ENCODE measurements around the gene SEC16A.

The SEC16A gene

GRCh38 chr9:136485049-136486045, 2.5 kb upstream of the SEC16A start:
- peak; percentile 78 for DNase-seq (ENCODE audit: low spot score)

DNA sequence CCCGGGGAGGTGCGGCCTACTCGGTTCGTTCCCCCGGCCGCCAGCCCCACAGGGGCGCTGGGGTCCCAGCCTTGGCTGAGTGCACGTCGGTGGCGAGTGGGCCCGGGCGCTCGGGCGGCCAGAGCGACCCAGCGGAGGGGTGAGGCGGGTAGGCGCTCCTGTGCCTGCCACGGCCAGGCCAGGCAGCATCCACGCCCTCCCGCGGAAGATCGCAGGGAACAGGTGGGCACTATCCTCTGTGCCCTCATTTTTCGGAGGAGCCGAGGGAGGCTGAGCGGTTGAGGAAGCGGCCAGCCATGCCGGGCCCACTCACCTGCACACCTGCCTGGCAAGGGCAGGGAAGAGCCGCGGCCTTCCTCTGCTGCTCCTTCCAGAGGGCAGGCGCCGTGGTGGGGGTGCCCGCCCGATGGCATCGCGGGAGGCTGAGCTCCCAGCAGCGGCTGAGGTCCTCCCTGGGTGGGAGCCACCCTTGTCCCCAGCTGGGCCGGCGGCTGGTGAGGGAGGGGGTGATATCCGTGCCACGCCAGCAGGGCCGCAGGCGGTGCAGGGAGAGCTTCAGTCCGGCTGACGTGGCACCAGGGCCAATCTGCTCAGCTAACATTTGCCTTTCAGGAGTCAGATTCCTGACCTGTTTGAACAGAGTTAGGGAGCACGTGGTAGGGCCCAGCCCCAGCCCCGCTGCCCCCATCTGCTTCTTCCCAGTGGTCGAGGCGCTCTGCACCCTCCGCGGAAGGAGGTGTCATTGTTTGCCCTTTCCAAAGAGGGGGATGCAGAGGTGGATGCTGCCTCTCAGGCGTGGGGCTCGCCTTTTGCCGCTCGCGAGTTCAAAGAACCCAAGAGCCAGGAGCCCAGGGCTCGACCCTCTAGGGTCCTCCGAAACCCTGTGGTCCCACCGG, 1.6 kb upstream of the SEC16A start:
- no peak for DNase-seq (ENCODE audit: low spot score)

DNA sequence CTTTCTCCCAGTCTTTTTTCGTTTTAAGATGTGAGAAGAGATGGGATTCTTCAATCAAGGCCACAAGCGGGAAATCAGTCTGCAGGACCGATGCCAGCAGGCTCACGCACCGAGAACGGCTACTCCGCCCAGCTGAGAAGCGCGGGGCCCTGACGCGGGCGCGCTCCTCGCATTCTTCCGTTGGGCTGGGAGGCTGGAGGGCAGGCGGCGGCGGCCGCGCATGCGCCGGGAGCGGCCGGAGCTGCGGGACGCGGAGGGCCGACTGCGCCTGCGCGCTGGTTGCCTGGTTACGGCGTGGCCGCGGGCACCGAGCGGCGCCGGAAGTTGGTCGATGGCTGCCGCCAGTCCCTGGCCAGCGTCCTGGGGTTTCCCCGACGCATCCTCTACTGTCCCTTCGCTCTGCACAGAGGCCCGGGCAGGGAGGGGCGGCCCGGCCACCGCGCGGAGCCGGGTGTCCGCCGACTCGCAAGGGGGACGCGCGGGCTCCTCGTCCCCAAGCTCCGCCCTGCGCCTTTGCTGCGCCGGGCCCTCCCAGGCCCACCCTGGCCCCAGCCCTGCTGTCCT, 831 bp upstream of the SEC16A start:
- peak; percentile 90 for DNase-seq (ENCODE audit: low spot score)

DNA sequence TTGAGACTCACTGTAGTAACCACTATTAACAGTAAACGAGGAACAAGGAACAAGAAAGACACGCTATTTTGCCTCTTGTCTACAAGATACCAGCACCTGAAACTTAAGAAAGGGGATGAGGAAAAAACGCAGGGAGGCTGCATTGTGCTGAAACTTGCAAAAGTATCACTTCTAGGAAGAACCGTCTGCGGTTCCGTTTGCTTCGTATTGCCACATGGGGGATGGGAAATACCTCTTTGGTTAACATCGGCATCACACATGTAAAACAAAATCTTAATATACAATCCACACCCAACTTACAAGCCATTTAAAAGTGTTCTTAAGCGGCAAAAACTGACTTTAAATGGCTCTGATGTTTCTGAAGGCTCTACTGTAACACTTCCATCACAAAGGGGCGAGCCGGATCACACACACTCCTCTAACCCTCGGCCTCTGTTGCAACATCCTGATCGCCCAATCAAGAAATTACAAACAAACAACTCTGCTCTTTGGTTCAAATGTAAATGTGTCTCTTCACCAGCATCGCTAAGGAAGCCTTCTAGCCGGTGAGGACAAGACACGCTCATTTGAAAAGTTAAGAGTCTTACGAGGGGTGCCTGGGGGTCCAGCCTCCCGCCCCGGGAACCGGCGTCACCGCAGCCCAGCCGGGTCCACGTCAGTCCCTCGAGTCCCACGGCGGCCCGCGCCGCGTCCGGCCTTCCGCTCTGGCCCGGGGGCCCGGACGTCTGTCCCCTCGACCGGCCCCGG, 621 bp downstream of the SEC16A start:
- peak; percentile 34 for DNase-seq (ENCODE audit: low spot score)

- no peak for DNase-seq (ENCODE audit: low spot score)
Observed at GRCh38 chr9:136481558-136481957, 1.3 kb downstream of the SEC16A start.

DNA sequence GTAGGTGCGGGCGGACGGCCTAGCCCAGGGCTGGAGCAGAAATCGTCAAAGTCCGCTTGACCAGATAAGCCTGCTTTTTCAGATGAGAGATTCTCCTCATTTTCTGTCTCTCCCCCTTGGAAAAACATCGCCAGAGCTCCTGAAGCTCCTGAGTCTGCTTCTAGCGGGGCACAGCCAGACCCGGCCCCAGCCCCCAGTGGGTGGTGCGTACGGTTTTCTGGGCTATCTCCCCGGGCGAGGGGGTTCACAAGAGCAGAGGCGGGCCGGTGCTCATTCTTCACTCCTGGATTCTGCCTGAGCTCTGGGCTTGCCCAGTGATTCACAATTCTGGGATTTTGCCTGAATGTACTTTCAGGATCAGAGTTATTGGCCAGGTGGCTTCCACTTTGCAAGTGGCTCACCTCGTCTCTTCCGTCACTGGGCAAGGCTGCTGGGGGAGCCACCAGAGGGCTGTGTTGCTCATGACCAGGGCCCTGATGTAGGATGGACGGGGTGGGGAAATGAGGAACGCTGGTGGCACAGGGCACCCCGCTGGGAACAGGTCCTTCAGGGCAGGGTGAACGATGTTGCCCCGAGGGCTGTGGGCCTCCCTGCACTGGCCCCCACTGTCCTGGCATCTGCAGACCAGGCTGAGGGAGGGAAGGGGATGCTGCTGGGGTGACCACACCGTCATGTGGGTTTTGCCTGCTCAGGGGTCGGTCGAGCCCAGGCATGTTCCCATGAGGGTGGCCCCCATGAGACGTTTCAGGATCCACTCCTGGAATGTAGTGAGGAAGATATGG, 6.3 kb downstream of the SEC16A start:
- DNase-seq (ENCODE audit: low spot score), result no peak

DNA sequence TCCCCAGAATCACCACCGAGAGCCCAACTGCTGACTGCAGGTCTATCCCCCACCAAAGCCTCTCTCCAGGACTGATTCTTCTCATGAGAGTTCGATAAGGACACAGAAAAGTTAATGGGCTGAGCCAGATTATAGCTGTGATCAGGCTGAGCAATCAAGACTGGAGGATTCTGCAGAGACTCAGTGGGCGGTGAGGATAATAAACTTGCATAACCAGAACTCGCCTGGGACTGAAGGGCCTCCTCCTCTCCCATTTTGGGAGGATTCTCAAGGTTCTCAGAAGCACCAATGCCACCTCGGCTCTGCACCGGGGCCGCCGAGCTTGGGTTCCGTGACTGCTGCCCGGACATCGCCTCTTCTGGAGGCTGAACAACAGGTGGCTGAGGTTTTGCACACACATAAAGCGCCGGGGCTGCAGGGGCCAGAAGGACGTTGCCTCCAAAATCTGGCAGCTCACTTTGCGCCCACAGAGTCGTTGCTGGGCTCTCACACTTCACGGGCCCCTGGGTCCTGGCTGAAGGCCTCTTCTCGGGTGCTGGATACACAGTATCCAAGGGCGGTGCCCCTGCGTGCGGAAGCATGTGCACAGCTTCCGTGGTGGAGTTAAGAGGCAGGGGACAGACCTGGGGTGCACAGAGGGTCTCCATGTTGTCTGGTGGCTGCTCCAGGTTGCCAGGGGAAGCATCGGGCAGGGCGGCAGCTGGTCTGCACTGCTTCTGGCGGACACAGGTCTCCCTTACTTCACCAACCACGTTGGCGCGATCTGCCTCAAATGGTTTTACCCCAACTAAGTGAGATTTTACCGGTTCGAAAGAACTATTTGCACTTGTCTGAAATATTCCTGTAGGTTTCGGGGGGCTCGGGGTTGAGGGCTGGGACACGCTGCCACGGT, 7.6 kb downstream of the SEC16A start:
- DNase-seq (ENCODE audit: low spot score), result no peak

DNA sequence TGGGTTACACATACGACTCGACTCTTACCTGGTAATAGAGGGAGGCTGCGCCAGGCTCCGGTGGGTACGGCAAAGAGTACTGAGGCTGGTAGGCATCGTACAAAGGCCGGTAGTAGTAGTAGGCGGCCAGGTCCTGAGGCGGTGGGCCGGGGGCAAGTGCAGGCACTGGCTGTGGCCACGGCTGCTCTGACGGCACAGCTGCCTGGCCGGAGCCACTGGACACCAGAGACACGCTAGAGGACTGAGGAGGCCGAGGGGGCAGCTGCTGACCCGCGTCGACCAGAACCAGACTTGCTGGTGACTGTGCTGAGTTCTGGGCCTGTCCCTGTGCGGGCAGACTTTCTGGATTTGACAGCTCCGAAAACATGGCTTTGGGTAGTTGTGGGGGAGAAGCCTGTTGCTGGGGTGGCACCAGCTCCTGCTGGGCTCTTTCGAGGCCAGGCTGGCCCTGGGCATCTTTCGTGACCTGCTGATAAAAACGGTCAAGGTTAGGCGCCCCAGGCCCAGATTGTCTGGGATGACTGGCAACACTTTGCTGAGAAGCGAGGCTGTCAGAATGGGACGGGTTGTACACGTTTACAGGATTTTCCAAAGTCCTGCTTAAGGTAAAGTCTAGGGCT, 8.7 kb downstream of the SEC16A start:
- no peak for DNase-seq (ENCODE audit: low spot score)

- no peak for DNase-seq (ENCODE audit: low spot score)
Observed at GRCh38 chr9:136473354-136473721, 9.5 kb downstream of the SEC16A start.

DNA sequence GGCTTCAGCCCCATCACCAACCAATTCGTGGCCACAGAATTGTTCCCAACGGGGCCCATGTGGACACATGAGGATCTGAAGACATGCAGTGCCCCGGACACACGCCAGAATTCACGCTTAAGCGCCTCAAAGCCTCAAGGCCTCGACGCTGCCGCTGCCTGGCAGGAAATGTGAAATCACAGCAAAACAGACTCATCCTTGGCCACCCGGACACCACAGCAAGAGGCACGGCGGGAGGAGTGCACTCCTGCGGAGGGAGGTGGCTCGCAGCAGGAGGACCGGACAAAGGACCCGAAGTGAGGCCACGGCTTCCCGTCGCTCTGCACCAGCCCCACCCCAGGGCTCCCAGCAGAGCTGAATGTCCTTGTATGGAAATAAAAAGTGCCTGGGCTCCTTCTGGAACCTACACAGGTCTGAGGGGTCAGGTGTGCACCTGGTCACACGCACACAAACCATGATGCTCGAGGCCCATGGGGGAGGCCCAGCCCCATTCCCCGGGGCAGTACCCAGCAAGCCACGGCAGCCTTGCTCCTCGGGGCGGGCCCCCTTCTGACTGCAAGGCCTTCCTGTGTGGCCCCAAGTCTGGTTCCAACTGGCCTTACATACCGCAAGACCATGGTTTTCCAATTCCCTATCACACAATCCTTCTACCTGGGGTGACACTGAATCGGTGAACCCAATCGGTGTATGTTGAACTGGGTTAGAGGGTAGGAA, 10.0 kb downstream of the SEC16A start:
- DNase-seq (ENCODE audit: low spot score), result no peak

GRCh38 chr9:136471802-136472487, 10.9 kb downstream of the SEC16A start:
- DNase-seq (ENCODE audit: low spot score), result no peak

DNA sequence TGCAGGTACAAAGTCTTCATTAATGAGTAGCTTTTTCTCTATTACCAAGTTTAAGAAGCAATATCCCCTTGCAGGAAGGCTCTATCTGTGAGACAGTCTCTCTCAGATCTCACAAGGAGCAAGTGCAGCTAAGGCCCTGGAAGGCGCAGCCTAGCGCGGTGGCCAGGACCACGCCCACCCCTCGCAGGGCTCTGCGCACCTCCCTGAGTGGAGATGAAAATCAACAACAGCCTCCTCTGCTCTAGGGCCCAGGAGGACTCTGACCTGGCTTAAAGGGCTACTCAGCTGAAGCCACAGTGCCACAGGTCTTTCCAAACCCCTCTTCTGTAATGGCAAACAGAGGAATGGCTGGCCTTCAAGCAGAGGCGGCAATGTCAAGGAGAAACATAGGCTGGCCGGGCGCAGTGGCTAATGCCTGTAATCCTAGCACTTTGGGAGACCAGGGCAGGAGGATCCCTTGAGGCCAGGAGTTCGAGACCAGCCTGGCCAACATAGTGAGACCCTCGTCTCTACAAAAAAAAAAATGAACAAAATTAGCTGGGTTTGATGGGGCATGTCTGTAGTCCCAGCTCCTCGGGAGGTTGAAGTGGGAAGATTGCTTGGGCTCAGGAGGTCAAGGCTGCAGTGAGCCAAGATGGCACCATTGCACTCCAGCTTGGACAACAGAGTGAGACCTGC, 11.9 kb downstream of the SEC16A start:
- no peak for DNase-seq (ENCODE audit: low spot score)

GRCh38 chr9:136470356-136470755, 12.5 kb downstream of the SEC16A start:
- DNase-seq (ENCODE audit: low spot score), result no peak

DNA sequence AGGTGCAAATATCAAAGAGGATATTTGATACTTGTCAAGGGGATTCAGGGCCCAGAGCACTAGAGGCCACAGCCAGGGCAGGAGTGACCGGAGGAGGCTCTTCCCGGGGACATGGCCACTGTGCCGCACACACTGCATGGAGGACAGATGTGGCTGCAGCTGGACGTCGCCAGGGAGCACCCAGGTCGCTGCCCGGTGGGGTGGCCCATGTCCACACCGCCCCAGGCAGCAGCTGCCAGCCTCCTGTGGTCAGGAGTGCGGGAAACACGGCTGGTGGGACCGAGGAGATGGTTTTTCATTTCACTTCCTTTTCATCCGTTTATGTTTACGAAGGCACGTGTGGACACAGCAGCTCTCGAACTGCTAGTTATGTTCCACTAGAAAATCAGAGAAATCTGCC, 15.1 kb downstream of the SEC16A start:
- DNase-seq (ENCODE audit: low spot score), result no peak

DNA sequence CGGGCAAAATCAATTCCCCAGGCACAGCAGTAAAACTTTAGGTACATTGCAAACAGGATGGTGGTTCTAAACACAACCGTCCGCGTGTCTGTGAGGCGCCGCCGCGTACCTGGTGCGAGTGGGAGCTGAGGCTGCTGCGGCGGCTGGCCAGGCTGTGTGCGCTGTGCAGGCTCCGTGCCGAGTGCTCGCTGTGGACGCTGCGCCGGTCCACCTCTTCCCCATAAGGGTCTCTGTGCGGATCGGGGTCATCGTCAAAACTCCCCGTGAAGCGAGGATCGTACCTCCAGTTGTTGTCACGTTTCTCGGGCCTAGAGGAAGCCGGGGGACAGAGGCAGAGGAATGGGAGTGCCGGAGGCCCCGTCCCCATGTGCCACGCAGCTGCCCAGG, 16.7 kb downstream of the SEC16A start:
- no peak for DNase-seq (ENCODE audit: low spot score)

DNA sequence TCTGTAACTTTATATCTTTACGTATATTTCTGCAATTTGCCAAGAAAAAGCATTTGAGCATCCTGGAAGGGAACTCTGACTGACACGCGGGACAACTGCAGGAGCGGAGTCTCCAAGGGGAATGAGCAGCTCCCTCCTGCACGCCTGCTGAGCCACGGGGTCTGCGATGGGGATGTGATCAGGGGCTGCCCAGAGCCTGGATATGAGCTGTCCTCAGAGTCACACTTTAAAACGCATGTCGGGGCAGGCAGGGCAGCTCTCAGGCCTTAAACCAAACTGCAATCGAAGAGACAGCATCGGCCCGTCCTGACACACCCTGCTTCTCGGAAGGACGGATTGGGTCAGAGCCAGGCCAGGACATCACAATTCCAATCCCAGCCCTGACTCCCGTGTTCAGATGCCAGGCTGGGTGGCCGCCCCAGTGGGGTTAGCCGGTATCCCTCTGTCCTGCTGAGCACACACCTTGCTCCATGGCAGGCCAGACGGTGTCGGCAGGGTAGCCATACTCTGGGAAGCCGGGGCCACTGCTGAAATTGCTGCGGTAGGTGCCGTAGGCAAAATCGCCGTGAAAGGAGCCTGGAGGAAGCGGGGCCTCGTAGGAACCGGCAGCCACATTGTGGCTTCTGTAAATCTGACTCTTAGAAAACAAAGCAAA, 17.2 kb downstream of the SEC16A start:
- no peak for DNase-seq (ENCODE audit: low spot score)

DNA sequence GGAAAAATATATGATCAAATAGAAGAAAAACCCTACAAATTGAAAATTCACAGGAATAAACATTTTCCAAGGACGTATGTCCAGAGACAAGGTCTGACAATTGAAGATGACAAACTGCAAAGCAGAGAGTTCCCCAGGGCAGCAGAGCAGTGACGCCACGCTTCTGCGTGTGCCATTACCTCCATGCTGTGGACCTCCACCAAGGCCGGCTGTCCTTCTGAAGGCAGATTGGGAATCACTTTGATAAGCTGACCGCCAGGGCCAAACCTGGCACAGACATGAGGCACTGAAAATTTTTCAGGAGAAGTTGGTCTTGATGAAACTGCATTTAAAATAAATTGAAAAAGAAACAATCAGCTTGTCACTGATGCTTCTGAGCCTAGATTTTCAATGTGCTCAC, 18.6 kb downstream of the SEC16A start:
- no peak for DNase-seq (ENCODE audit: low spot score)
